Neural progenitor cell (in vitro differentiated cells): ENCODE measurements around the gene SLC25A45.

Source experiments
- EZH2 ChIP-seq: fragments of 200-600 bp; sonication (generic); IDR thresholded peaks from 2 replicates; pipeline ENCODE4 v1.6.1; 2017; ENCODE audit warnings: antibody characterized with exemption, mild to moderate bottlenecking, moderate library complexity
- EZH2phosphoT487 ChIP-seq: fragments of 200-600 bp; sonication (generic); IDR thresholded peaks from 2 replicates; pipeline ENCODE4 v1.6.1; 2017; ENCODE audit warnings: antibody characterized with exemption
- TF ChIP-seq, protein P1 (sequence below): fragments of 200-600 bp; sonication (generic); IDR thresholded peaks from 2 replicates; pipeline ENCODE4 v1.5.1; 2017; ENCODE audit warnings: antibody characterized with exemption, mild to moderate bottlenecking

DNA sequence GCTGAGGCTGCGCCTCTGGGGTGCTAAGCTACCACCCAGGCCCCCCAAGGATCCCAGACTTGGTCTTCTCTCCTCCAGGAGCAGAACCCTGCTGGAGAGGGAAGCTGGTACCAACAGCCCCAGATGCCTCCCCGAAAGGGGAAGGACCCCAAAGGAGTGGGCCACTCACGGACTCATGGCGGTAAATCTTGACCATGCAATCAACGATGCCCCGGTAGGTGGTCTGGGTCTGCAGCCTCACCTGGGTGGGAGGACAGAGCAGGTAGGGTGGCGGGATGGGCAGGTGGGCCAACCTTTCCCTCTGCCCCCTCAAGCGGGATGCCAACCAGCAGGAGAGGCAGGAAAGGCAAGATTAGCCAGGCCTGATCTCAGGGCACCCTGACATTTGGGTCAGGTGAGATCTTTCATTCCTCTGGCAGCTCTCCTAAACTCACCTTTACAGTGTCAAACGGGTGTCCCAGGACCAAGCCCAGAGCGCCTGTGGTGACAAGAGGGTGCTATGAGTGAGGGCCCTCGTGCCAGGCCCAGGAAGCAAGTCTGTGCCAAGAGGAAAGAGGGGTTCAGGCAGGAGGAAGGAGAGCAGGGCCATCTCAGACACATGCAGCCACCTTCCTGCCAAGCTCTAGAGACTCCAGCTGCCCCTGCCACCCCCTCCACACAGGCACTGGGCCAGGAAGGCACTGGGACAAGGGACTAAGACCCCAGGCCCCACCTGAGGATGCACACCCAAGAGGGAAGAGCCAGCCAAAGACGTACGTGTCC lies 2.6 kb downstream of the SLC25A45 start:
- TF ChIP-seq, protein P1, sequence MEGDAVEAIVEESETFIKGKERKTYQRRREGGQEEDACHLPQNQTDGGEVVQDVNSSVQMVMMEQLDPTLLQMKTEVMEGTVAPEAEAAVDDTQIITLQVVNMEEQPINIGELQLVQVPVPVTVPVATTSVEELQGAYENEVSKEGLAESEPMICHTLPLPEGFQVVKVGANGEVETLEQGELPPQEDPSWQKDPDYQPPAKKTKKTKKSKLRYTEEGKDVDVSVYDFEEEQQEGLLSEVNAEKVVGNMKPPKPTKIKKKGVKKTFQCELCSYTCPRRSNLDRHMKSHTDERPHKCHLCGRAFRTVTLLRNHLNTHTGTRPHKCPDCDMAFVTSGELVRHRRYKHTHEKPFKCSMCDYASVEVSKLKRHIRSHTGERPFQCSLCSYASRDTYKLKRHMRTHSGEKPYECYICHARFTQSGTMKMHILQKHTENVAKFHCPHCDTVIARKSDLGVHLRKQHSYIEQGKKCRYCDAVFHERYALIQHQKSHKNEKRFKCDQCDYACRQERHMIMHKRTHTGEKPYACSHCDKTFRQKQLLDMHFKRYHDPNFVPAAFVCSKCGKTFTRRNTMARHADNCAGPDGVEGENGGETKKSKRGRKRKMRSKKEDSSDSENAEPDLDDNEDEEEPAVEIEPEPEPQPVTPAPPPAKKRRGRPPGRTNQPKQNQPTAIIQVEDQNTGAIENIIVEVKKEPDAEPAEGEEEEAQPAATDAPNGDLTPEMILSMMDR, result no peak
- TF ChIP-seq EZH2phosphoT487 (no peak), EZH2 (no peak)
